ENCODE measurements around the gene RAB35.

The RAB35 gene

GRCh38 chr12:120085920-120086645 is 30.5 kb downstream of the RAB35 start:
- DNase-seq = no peak

- DNase-seq = no peak
Measured at GRCh38 chr12:120081641-120082040, 34.9 kb downstream of the RAB35 start.

GRCh38 chr12:120079411-120080400 is 36.8 kb downstream of the RAB35 start:
- no peak for DNase-seq

GRCh38 chr12:120078868-120079267 is 37.7 kb downstream of the RAB35 start:
- no peak for DNase-seq

- DNase-seq = no peak
Measured at GRCh38 chr12:120077260-120077659, 39.3 kb downstream of the RAB35 start.

- DNase-seq = no peak
Measured at GRCh38 chr12:120076651-120077050, 39.9 kb downstream of the RAB35 start.

- DNase-seq = no peak
Measured at GRCh38 chr12:120075034-120075616, 41.4 kb downstream of the RAB35 start.

GRCh38 chr12:120072472-120073249 is 43.9 kb downstream of the RAB35 start:
- DNase-seq = no peak

- no peak for DNase-seq
Measured at GRCh38 chr12:120071493-120072020, 45.0 kb downstream of the RAB35 start.

GRCh38 chr12:120069278-120069677 is 47.3 kb downstream of the RAB35 start:
- no peak for DNase-seq

- no peak for DNase-seq
Measured at GRCh38 chr12:120067901-120068300, 48.7 kb downstream of the RAB35 start.

GRCh38 chr12:120067084-120067869 is 49.3 kb downstream of the RAB35 start:
- DNase-seq = no peak

- DNase-seq = no peak
Measured at GRCh38 chr12:120066341-120066740, 50.2 kb downstream of the RAB35 start.

- no peak for DNase-seq
Measured at GRCh38 chr12:120065472-120065871, 51.1 kb downstream of the RAB35 start.

- DNase-seq = no peak
Measured at GRCh38 chr12:120064054-120064940, 52.3 kb downstream of the RAB35 start.

GRCh38 chr12:120062976-120063579 is 53.5 kb downstream of the RAB35 start:
- no peak for DNase-seq

GRCh38 chr12:120061575-120062214 is 54.9 kb downstream of the RAB35 start:
- no peak for DNase-seq

- no peak for DNase-seq
Measured at GRCh38 chr12:120060717-120061116, 55.8 kb downstream of the RAB35 start.

- no peak for DNase-seq
Measured at GRCh38 chr12:120060196-120060595, 56.4 kb downstream of the RAB35 start.

All from effector CD8-positive, alpha-beta T cell (primary cell).